H1 (cell line): ENCODE measurements around the gene MELTF. TPM values are rescaled to one million over a fixed set of nuclear protein-coding genes. Genes with fewer than 3 reads are reported as not detected.

Source experiments
- CTCF ChIA-PET: fragments of 300-600 bp; sonication (Branson Sonifier 250); formaldehyde crosslinking; loops from one replicate; lab custom pipeline; 2021; ENCODE audit not compliant: partially characterized antibody; lab: Charles Lee
- POLR2A ChIA-PET: fragments of 300-600 bp; sonication (Branson Sonifier 250); formaldehyde crosslinking; loops from one replicate; lab custom pipeline; 2021; ENCODE audit warnings: inconsistent platforms; ENCODE audit not compliant: partially characterized antibody; lab: Charles Lee
- DNase-seq, 2 experiments: peaks; one replicate each; pipeline versions ENCODE4 v3.0.0 to v3.0.0-alpha.2; 2010 to 2022; ENCODE audit warnings: low spot score in 2 of 2, low read depth in 1 of 2, mixed read lengths in 1 of 2
- FAIRE-seq: peaks from 2 replicates; lab custom pipeline; 2011; peaks lifted over from hg19 to GRCh38; lab: Jason Lieb, UNC
- H2AFZ ChIP-seq: 2 replicates; pipeline ENCODE4 v1.8.1; 2012; ENCODE audit warnings: low read length, inconsistent platforms
- H2AK5ac ChIP-seq: 2 replicates; pipeline ENCODE4 v1.6.1; 2013; ENCODE audit warnings: low read depth, low read length
- H2BK120ac ChIP-seq: replicated peaks from 2 replicates; pipeline ENCODE3; 2013; ENCODE audit warnings: low read depth, low read length, inconsistent platforms
- H2BK12ac ChIP-seq: 2 replicates; pipeline ENCODE4 v1.6.1; 2013; ENCODE audit warnings: low read depth, low read length
- H2BK15ac ChIP-seq: 2 replicates; pipeline ENCODE4 v1.6.1; 2013; ENCODE audit warnings: low read length
- H2BK20ac ChIP-seq: 2 replicates; pipeline ENCODE4 v1.6.1; 2013; ENCODE audit warnings: low read length
- H2BK5ac ChIP-seq: 2 replicates; pipeline ENCODE4 v1.6.1; 2013; ENCODE audit warnings: low read depth, low read length
- H3K14ac ChIP-seq: 2 replicates; pipeline ENCODE4 v1.6.1; 2013; ENCODE audit warnings: inconsistent platforms; ENCODE audit not compliant: insufficient read length
- H3K18ac ChIP-seq: 2 replicates; pipeline ENCODE4 v1.6.1; 2013; ENCODE audit warnings: low read length; ENCODE audit errors: extremely low read depth
- H3K23ac ChIP-seq: 2 replicates; pipeline ENCODE4 v1.6.1; 2013; ENCODE audit warnings: inconsistent platforms; ENCODE audit not compliant: insufficient read length
- H3K23me2 ChIP-seq: 2 replicates; pipeline ENCODE4 v1.6.1; 2013; ENCODE audit warnings: low read depth, low read length
- H3K27ac ChIP-seq: 2 replicates; pipeline ENCODE4 v1.6.1; 2011; ENCODE audit warnings: low read depth, low read length, inconsistent platforms
- H3K27me3 ChIP-seq, 4 experiments: replicated peaks in 1 of 4; 1 replicate in 1 of 4; 2 replicates in 3 of 4; pipeline versions ENCODE4 v1.6.1 to v1.8.1; 2011 to 2013; ENCODE audit warnings: low read length in 3 of 4, mild to moderate bottlenecking in 3 of 4, inconsistent platforms in 2 of 4, mixed read lengths in 2 of 4, moderate library complexity in 1 of 4; ENCODE audit not compliant: control insufficient read depth in 3 of 4, insufficient read depth in 3 of 4; ENCODE audit errors: extremely low read depth in 1 of 4
- H3K36me3 ChIP-seq, 4 experiments: 2 replicates each; pipeline versions ENCODE4 v1.6.1 to v1.8.1; 2011 to 2013; ENCODE audit warnings: mild to moderate bottlenecking in 4 of 4, low read length in 3 of 4, moderate library complexity in 2 of 4, control low read depth in 1 of 4, inconsistent platforms in 1 of 4; ENCODE audit not compliant: insufficient read depth in 4 of 4, control insufficient read depth in 2 of 4
- H3K4ac ChIP-seq: replicated peaks from 2 replicates; pipeline ENCODE3; 2013; ENCODE audit warnings: low read length, low read depth, mixed read lengths, inconsistent platforms; ENCODE audit not compliant: insufficient read length
- H3K4me1 ChIP-seq, 4 experiments: replicated peaks in 1 of 4; 1 replicate in 1 of 4; 2 replicates in 3 of 4; pipeline versions ENCODE4 v1.6.1 to v1.8.1; 2011 to 2013; ENCODE audit warnings: low read length in 3 of 4, inconsistent platforms in 2 of 4, mixed read lengths in 1 of 4; ENCODE audit not compliant: insufficient read depth in 4 of 4, control insufficient read depth in 3 of 4
- H3K4me2 ChIP-seq, 2 experiments: 2 replicates each; pipeline versions ENCODE4 v1.6.1 to v1.8.1; 2011 to 2013; ENCODE audit warnings: low read depth in 2 of 2, low read length in 2 of 2, control low read depth in 1 of 2, inconsistent platforms in 1 of 2, mild to moderate bottlenecking in 1 of 2; ENCODE audit not compliant: insufficient read depth in 1 of 2
- H3K4me3 ChIP-seq, 4 experiments: fragments of 200-600, 300-600 bp in 1 of 4; sonication (generic), shearing (Covaris generic), sonication (Bioruptor Twin) in 1 of 4; 2 replicates each; pipeline versions ENCODE4 v1.5.1 to v1.8.1; 2011 to 2016; ENCODE audit warnings: low read length in 4 of 4, low read depth in 3 of 4, control low read depth in 2 of 4, inconsistent platforms in 2 of 4, mild to moderate bottlenecking in 2 of 4, mixed read lengths in 1 of 4, moderate library complexity in 1 of 4; ENCODE audit not compliant: insufficient read depth in 2 of 4; ENCODE audit errors: extremely low read depth in 1 of 4
- H3K56ac ChIP-seq: replicated peaks from 2 replicates; pipeline ENCODE3; 2013; ENCODE audit warnings: low read depth, mild to moderate bottlenecking, mixed read lengths, low read length, inconsistent platforms; ENCODE audit not compliant: insufficient read length
- H3K79me1 ChIP-seq: 2 replicates; pipeline ENCODE4 v1.6.1; 2013; ENCODE audit warnings: low read depth, low read length, control low read depth
- H3K79me2 ChIP-seq, 2 experiments: 2 replicates each; pipeline versions ENCODE4 v1.6.1 to v1.8.1; 2012 to 2013; ENCODE audit warnings: low read length in 2 of 2, mild to moderate bottlenecking in 2 of 2, inconsistent platforms in 1 of 2; ENCODE audit not compliant: insufficient read depth in 2 of 2, control insufficient read depth in 1 of 2
- H3K9ac ChIP-seq, 4 experiments: replicated peaks in 1 of 4; 1 replicate in 1 of 4; 2 replicates in 3 of 4; pipeline versions ENCODE4 v1.6.1 to v1.8.1; 2011 to 2013; ENCODE audit warnings: low read depth in 3 of 4, low read length in 3 of 4, control low read depth in 2 of 4, mild to moderate bottlenecking in 2 of 4, moderate library complexity in 2 of 4, inconsistent platforms in 1 of 4; ENCODE audit errors: extremely low read depth in 1 of 4
- H3K9me3 ChIP-seq, 2 experiments: 2 replicates each; pipeline versions ENCODE4 v1.6.1 to v1.8.1; 2012 to 2013; ENCODE audit warnings: mild to moderate bottlenecking in 2 of 2, moderate library complexity in 2 of 2, control low read depth in 1 of 2, inconsistent platforms in 1 of 2, low read depth in 1 of 2, low read length in 1 of 2, mixed read lengths in 1 of 2; ENCODE audit not compliant: insufficient read depth in 2 of 2
- H4K20me1 ChIP-seq, 2 experiments: replicated peaks in 1 of 2; 2 replicates each; pipeline versions ENCODE3 to v1.8.1; 2011 to 2013; ENCODE audit warnings: inconsistent platforms in 2 of 2, low read length in 2 of 2, mild to moderate bottlenecking in 1 of 2; ENCODE audit not compliant: insufficient read depth in 2 of 2, control insufficient read depth in 1 of 2
- H4K5ac ChIP-seq: 2 replicates; pipeline ENCODE4 v1.6.1; 2013; ENCODE audit warnings: low read length, low read depth, mixed read lengths, inconsistent platforms; ENCODE audit not compliant: insufficient read length
- H4K8ac ChIP-seq: 2 replicates; pipeline ENCODE4 v1.8.0; 2013; ENCODE audit warnings: mild to moderate bottlenecking, moderate library complexity, low read length, inconsistent platforms; ENCODE audit not compliant: insufficient read depth; ENCODE audit errors: extremely low read depth
- H4K91ac ChIP-seq: replicated peaks from 2 replicates; pipeline ENCODE3; 2013; ENCODE audit warnings: low read length, mixed read lengths, inconsistent platforms; ENCODE audit not compliant: insufficient read length
- SIRT6 ChIP-seq: IDR thresholded peaks from one replicate; pipeline ENCODE4 v1.7.1; 2012; ENCODE audit warnings: low read length, inconsistent platforms
- WGBS, 2 experiments: shearing (Covaris generic) in 1 of 2; methylation state at CpG; one replicate each; pipeline versions ENCODE4 v1.1.6 to v1.1.7; 2013 to 2015; ENCODE audit warnings: low lambda C conversion rate in 2 of 2, mixed read lengths in 2 of 2, inconsistent platforms in 1 of 2, low coverage in 1 of 2, missing lambda C conversion rate in 1 of 2; ENCODE audit not compliant: insufficient replicate concordance in 2 of 2, insufficient coverage in 1 of 2, insufficient read length in 1 of 2; ENCODE audit errors: extremely low coverage in 1 of 2, missing lambda C conversion rate in 1 of 2; 5-methylcytosine and 5-hydroxymethylcytosine counted together
- polyA plus RNA-seq, 7 experiments: library from polyadenylated mRNA; depleted of rRNA in 3 of 7; stranded (reverse) in 5 of 7; unstranded in 2 of 7; fragments of >200 nt in 5 of 7; fragments of 200-250 nt in 2 of 7; gene quantifications; 1 replicate in 5 of 7; 2 replicates in 1 of 7; 4 replicates in 1 of 7; pipeline versions ENCODE4 v1.2.1 to v1.2.3, GENCODE V29; 2011 to 2013; ENCODE audit warnings: missing spikeins in 2 of 7, mixed read lengths in 2 of 7
- total RNA-seq: library from RNA; stranded (reverse); fragmentation: NEBNext Ultra II Directional; extraction: Animal tissue kit (Norgen Biotek cat#: 25700); gene quantifications from 2 replicates; pipeline ENCODE4 v1.2.1, GENCODE V29; 2021
- TF ChIP-seq, protein P1 (sequence below): IDR thresholded peaks from 2 replicates; pipeline ENCODE4 v1.6.1; 2012; ENCODE audit warnings: low read length, inconsistent platforms
- TF ChIP-seq, protein P2 (sequence below): IDR thresholded peaks from 2 replicates; pipeline ENCODE4 v1.6.1; 2011; ENCODE audit warnings: low read depth, mild to moderate bottlenecking, low read length; ENCODE audit not compliant: insufficient read depth
- TF ChIP-seq, protein P3 (sequence below): IDR thresholded peaks from 2 replicates; pipeline ENCODE4 v1.6.1; 2012; ENCODE audit warnings: inconsistent platforms

Gene MELTF
- total and polyA plus RNA-seq, 2 of the 8 experiments (the other 6 are each of a cell fraction or from before 2014, with no cell fraction given) = 1.7 to 3.5 TPM

DNA sequence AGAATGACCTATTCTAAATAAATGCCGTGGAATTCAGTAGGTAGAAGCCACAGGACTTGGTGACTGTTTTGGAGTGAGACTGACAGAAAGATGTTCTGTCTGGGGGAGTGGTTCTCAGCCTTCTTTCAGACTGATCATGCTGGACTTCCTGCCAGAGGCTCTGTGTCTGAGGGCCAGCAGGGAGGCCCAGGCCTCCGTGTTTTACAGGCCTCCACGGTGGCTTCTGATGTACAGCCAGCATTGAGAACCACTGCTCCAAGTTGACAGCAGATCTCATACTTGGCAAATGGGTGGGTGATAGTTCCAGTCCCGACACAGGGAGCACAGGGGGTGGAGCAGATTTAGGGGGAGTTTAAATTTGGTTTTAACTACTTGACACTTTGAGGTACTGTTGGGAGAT, 54.3 kb downstream of the MELTF start:
- H3K27ac ChIP-seq = no peak overlapping the region
- H3K18ac ChIP-seq = no peak overlapping the region
- H4K91ac ChIP-seq = no peak overlapping the region
- no peak overlapping the region for H3K14ac ChIP-seq
- no peak overlapping the region for H3K4me2 ChIP-seq
- H3K9me3 ChIP-seq = no peaks in the 10 kb centered on the region
- no peak overlapping the region for H3K4ac ChIP-seq
- no peaks in the 10 kb centered on the region; a peak in 1 of 7 replicates for H3K4me1 ChIP-seq
- H3K36me3 ChIP-seq = no peaks in the 10 kb centered on the region
- no peak overlapping the region for H3K4me3 ChIP-seq
- H2BK15ac ChIP-seq = no peak overlapping the region
- H3K23ac ChIP-seq = no peak overlapping the region
- FAIRE-seq = no peak
- no peak for DNase-seq
- H4K20me1 ChIP-seq = no peaks in the 10 kb centered on the region
- H3K56ac ChIP-seq = no peak overlapping the region
- H2BK120ac ChIP-seq = no peak overlapping the region
- no peak overlapping the region for H2AK5ac ChIP-seq
- POLR2A ChIA-PET = no interaction called here
- no peak overlapping the region for H4K5ac ChIP-seq
- no peak overlapping the region for H2BK20ac ChIP-seq
- no peak overlapping the region for H2AFZ ChIP-seq
- CTCF ChIA-PET = interaction anchor here (0.6 to 1.6 kb wide), 5 partner anchors 18 to 557 kb away, joined by 3 to 4 read pairs (median 3); no protein-coding TSS in a partner anchor
- no peaks in the 10 kb centered on the region for H3K79me2 ChIP-seq
- no peaks in the 10 kb centered on the region for H3K23me2 ChIP-seq
- peaks cover 9 to 13% (median 12%) of the 10 kb centered on the region in 4 experiments for H3K27me3 ChIP-seq
- no peak overlapping the region for H4K8ac ChIP-seq
- H2BK5ac ChIP-seq = no peak overlapping the region
- H2BK12ac ChIP-seq = no peak overlapping the region
- 94% methylated on average over 4 of the region's 4 CpGs; no CpG with 5 or more reads in 1 of the 2 experiments for WGBS, 2 experiments
- no peaks in the 10 kb centered on the region for H3K79me1 ChIP-seq
- H3K9ac ChIP-seq = no peak overlapping the region
- TF ChIP-seq, protein P1, sequence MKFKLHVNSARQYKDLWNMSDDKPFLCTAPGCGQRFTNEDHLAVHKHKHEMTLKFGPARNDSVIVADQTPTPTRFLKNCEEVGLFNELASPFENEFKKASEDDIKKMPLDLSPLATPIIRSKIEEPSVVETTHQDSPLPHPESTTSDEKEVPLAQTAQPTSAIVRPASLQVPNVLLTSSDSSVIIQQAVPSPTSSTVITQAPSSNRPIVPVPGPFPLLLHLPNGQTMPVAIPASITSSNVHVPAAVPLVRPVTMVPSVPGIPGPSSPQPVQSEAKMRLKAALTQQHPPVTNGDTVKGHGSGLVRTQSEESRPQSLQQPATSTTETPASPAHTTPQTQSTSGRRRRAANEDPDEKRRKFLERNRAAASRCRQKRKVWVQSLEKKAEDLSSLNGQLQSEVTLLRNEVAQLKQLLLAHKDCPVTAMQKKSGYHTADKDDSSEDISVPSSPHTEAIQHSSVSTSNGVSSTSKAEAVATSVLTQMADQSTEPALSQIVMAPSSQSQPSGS = no peak
- TF ChIP-seq, protein P2, sequence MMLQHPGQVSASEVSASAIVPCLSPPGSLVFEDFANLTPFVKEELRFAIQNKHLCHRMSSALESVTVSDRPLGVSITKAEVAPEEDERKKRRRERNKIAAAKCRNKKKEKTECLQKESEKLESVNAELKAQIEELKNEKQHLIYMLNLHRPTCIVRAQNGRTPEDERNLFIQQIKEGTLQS = no peak
- TF ChIP-seq SIRT6 = no peak
- TF ChIP-seq, protein P3, sequence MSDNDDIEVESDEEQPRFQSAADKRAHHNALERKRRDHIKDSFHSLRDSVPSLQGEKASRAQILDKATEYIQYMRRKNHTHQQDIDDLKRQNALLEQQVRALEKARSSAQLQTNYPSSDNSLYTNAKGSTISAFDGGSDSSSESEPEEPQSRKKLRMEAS = no peak
